ENCODE data around the gene DDA1. TPM values are rescaled to one million over a fixed set of nuclear protein-coding genes. Genes with fewer than 3 reads are reported as not detected.

DDA1 gene
- total and polyA plus RNA-seq, 9 of the 15 experiments (the other 6 are each of a cell fraction or from before 2014, with no cell fraction given) = 1.4 to 83.8 (median 33.8) TPM

GRCh38 chr19:17351815-17352435 is 42.6 kb downstream of the DDA1 start (continued):
- TF ChIP-seq MGA (IDR thresholded peaks at IDR 0.05) (peak; percentile 64; the same call in 1 of the 2 replicates), NR2C2 (CRISPR knock-in tag; IDR thresholded peaks at IDR 0.05) (peak; percentile 73), NR2C2 (tag; IDR thresholded peaks at IDR 0.05) (no peak), SNIP1 (IDR thresholded peaks at IDR 0.05; ENCODE audit: low read depth) (peak; percentile 53; the same call in 1 of the 2 replicates), USF2 (CRISPR knock-in tag; IDR thresholded peaks at IDR 0.05) (peak; percentile 72), SMC3 (conservative IDR thresholded peaks at IDR 0.05; ENCODE audit: insufficient read depth, low read depth, low read length) (no peak), ZBTB1 (CRISPR knock-in tag; IDR thresholded peaks at IDR 0.05; ENCODE audit: borderline replicate concordance, low read depth) (no peak), MAX (CRISPR knock-in tag; IDR thresholded peaks at IDR 0.05) (peak; percentile 79), ATF1 (CRISPR knock-in tag; IDR thresholded peaks at IDR 0.05) (peak; percentile 88), ATF1 (tag; IDR thresholded peaks at IDR 0.05) (peak; percentile 100), CREB1 (IDR thresholded peaks at IDR 0.05) (peak; percentile 100), CREB1 (CRISPR knock-in tag; IDR thresholded peaks at IDR 0.05) (peak; percentile 100), CTBP1 (IDR thresholded peaks at IDR 0.05; ENCODE audit: borderline replicate concordance) (peak; percentile 53; the same call in 1 of the 2 replicates), PHF21A (IDR thresholded peaks at IDR 0.05; ENCODE audit: borderline replicate concordance, low read depth) (no peak), ZNF740 (CRISPR knock-in tag; IDR thresholded peaks at IDR 0.05) (no peak), ZNF740 (tag; IDR thresholded peaks at IDR 0.05) (no peak)

Measured in K562 (cell line).